ENCODE data around the gene ANKRD52. TPM values are rescaled to one million over a fixed set of nuclear protein-coding genes. Genes with fewer than 3 reads are reported as not detected.
A peak's percentile ranks its signal among the peaks of the same experiment; 100 is the strongest.

Gene ANKRD52
- total and polyA plus RNA-seq, 2 experiments from 2014 or later: 20.3 to 25.2 TPM

DNA sequence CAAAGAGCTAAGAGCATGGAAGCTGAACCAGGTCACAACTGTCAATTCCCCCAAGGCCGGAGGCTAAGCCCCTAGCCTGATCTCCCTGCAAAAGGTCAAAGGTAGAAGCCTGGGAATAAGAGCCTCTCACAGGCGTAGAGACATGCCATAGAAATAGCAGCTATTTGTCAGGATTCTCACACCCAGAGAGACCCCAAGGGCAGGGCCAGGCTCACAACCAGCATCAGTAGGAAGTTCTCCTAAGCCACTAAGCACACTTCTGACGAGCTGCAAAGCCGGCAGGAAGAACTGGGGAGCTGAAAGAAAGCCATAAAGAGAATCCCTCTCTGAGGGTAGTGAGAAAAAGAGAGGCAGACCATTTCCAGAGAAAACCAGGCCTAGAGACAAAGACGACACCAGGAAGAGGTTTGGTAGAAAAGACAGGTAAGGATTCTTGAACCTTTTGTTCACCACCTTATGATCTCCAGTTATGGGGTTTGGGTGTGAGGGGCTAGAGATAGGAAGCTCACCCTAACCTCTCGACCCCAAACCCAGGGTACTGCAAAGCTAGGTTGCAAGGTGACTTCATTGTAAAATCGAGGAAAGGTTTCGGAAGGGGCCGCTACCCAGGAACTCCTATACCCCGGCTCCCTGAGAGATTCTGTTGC is 69.9 kb downstream of the ANKRD52 start:
- 0 out of 2 replicates have a peak overlapping the region, but pooled peaks have one; percentile 57 for H2AFZ ChIP-seq
- H3K27ac ChIP-seq (ENCODE audit: low read depth): peak overlapping the region; percentile 93

More for the DNA sequence above, 69.9 kb downstream of the ANKRD52 start:
- no peak for DNase-seq (ENCODE audit: low spot score)
- H3K27me3 Mint-ChIP-seq (ENCODE audit: insufficient read depth, low read depth, poor library complexity): peaks cover 15% of the 10 kb centered on the region
- peaks cover 23% of the 10 kb centered on the region; the same call in 1 of the 2 replicates for H3F3A ChIP-seq (replicated peaks; ENCODE audit: low read depth)
- peak overlapping the region; percentile 100 for H3K4me3 ChIP-seq
- peak overlapping the region; percentile 93 for H3K27ac Mint-ChIP-seq
- peak overlapping the region; percentile 84 for H3K4me3 Mint-ChIP-seq
- ATAC-seq: no peak
- peaks cover 26% of the 10 kb centered on the region for H3K4me1 Mint-ChIP-seq
- peaks cover 12% of the 10 kb centered on the region for H3K4me1 ChIP-seq (ENCODE audit: insufficient read depth)
- peaks cover 35% of the 10 kb centered on the region for H3K79me2 ChIP-seq (replicated peaks; ENCODE audit: insufficient read depth)
- peaks cover 56% of the 10 kb centered on the region for H3K36me3 Mint-ChIP-seq (ENCODE audit: low read depth)
- TF ChIP-seq ZNF114 (CRISPR knock-in tag; IDR thresholded peaks at IDR 0.05): no peak
- TF ChIP-seq, protein P1, sequence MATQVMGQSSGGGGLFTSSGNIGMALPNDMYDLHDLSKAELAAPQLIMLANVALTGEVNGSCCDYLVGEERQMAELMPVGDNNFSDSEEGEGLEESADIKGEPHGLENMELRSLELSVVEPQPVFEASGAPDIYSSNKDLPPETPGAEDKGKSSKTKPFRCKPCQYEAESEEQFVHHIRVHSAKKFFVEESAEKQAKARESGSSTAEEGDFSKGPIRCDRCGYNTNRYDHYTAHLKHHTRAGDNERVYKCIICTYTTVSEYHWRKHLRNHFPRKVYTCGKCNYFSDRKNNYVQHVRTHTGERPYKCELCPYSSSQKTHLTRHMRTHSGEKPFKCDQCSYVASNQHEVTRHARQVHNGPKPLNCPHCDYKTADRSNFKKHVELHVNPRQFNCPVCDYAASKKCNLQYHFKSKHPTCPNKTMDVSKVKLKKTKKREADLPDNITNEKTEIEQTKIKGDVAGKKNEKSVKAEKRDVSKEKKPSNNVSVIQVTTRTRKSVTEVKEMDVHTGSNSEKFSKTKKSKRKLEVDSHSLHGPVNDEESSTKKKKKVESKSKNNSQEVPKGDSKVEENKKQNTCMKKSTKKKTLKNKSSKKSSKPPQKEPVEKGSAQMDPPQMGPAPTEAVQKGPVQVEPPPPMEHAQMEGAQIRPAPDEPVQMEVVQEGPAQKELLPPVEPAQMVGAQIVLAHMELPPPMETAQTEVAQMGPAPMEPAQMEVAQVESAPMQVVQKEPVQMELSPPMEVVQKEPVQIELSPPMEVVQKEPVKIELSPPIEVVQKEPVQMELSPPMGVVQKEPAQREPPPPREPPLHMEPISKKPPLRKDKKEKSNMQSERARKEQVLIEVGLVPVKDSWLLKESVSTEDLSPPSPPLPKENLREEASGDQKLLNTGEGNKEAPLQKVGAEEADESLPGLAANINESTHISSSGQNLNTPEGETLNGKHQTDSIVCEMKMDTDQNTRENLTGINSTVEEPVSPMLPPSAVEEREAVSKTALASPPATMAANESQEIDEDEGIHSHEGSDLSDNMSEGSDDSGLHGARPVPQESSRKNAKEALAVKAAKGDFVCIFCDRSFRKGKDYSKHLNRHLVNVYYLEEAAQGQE (IDR thresholded peaks at IDR 0.05; ENCODE audit: unreplicated experiment): no peak
- TF ChIP-seq CREB1 (CRISPR knock-in tag; IDR thresholded peaks at IDR 0.05; ENCODE audit: low read depth): no peak
- no peak for TF ChIP-seq NANOG (IDR thresholded peaks at IDR 0.05; ENCODE audit: borderline replicate concordance)
- TF ChIP-seq, protein P2, sequence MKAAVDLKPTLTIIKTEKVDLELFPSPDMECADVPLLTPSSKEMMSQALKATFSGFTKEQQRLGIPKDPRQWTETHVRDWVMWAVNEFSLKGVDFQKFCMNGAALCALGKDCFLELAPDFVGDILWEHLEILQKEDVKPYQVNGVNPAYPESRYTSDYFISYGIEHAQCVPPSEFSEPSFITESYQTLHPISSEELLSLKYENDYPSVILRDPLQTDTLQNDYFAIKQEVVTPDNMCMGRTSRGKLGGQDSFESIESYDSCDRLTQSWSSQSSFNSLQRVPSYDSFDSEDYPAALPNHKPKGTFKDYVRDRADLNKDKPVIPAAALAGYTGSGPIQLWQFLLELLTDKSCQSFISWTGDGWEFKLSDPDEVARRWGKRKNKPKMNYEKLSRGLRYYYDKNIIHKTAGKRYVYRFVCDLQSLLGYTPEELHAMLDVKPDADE (IDR thresholded peaks at IDR 0.05): no peak
- no peak for TF ChIP-seq POLR2AphosphoS5 (IDR thresholded peaks at IDR 0.05; ENCODE audit: low read depth)
- TF ChIP-seq STAT1 (IDR thresholded peaks at IDR 0.05; ENCODE audit: unreplicated experiment): no peak
- TF ChIP-seq, protein P3, sequence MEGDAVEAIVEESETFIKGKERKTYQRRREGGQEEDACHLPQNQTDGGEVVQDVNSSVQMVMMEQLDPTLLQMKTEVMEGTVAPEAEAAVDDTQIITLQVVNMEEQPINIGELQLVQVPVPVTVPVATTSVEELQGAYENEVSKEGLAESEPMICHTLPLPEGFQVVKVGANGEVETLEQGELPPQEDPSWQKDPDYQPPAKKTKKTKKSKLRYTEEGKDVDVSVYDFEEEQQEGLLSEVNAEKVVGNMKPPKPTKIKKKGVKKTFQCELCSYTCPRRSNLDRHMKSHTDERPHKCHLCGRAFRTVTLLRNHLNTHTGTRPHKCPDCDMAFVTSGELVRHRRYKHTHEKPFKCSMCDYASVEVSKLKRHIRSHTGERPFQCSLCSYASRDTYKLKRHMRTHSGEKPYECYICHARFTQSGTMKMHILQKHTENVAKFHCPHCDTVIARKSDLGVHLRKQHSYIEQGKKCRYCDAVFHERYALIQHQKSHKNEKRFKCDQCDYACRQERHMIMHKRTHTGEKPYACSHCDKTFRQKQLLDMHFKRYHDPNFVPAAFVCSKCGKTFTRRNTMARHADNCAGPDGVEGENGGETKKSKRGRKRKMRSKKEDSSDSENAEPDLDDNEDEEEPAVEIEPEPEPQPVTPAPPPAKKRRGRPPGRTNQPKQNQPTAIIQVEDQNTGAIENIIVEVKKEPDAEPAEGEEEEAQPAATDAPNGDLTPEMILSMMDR (conservative IDR thresholded peaks at IDR 0.05; ENCODE audit: low read depth in 2 of 2): no peak
- no peak for TF ChIP-seq EZH2 (IDR thresholded peaks at IDR 0.05; ENCODE audit: low read depth, unreplicated experiment)
- TF ChIP-seq, protein P4, sequence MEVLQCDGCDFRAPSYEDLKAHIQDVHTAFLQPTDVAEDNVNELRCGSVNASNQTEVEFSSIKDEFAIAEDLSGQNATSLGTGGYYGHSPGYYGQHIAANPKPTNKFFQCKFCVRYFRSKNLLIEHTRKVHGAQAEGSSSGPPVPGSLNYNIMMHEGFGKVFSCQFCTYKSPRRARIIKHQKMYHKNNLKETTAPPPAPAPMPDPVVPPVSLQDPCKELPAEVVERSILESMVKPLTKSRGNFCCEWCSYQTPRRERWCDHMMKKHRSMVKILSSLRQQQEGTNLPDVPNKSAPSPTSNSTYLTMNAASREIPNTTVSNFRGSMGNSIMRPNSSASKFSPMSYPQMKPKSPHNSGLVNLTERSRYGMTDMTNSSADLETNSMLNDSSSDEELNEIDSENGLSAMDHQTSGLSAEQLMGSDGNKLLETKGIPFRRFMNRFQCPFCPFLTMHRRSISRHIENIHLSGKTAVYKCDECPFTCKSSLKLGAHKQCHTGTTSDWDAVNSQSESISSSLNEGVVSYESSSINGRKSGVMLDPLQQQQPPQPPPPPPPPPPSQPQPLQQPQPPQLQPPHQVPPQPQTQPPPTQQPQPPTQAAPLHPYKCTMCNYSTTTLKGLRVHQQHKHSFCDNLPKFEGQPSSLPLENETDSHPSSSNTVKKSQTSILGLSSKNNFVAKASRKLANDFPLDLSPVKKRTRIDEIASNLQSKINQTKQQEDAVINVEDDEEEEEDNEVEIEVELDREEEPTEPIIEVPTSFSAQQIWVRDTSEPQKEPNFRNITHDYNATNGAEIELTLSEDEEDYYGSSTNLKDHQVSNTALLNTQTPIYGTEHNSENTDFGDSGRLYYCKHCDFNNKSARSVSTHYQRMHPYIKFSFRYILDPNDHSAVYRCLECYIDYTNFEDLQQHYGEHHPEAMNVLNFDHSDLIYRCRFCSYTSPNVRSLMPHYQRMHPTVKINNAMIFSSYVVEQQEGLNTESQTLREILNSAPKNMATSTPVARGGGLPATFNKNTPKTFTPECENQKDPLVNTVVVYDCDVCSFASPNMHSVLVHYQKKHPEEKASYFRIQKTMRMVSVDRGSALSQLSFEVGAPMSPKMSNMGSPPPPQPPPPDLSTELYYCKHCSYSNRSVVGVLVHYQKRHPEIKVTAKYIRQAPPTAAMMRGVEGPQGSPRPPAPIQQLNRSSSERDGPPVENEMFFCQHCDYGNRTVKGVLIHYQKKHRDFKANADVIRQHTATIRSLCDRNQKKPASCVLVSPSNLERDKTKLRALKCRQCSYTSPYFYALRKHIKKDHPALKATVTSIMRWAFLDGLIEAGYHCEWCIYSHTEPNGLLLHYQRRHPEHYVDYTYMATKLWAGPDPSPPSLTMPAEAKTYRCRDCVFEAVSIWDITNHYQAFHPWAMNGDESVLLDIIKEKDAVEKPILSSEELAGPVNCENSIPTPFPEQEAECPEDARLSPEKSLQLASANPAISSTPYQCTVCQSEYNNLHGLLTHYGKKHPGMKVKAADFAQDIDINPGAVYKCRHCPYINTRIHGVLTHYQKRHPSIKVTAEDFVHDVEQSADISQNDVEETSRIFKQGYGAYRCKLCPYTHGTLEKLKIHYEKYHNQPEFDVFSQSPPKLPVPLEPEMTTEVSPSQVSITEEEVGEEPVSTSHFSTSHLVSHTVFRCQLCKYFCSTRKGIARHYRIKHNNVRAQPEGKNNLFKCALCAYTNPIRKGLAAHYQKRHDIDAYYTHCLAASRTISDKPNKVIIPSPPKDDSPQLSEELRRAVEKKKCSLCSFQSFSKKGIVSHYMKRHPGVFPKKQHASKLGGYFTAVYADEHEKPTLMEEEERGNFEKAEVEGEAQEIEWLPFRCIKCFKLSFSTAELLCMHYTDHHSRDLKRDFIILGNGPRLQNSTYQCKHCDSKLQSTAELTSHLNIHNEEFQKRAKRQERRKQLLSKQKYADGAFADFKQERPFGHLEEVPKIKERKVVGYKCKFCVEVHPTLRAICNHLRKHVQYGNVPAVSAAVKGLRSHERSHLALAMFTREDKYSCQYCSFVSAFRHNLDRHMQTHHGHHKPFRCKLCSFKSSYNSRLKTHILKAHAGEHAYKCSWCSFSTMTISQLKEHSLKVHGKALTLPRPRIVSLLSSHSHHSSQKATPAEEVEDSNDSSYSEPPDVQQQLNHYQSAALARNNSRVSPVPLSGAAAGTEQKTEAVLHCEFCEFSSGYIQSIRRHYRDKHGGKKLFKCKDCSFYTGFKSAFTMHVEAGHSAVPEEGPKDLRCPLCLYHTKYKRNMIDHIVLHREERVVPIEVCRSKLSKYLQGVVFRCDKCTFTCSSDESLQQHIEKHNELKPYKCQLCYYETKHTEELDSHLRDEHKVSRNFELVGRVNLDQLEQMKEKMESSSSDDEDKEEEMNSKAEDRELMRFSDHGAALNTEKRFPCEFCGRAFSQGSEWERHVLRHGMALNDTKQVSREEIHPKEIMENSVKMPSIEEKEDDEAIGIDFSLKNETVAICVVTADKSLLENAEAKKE (CRISPR knock-in tag; IDR thresholded peaks at IDR 0.05): no peak
- TF ChIP-seq ZNF331 (CRISPR knock-in tag; IDR thresholded peaks at IDR 0.05; ENCODE audit: low read depth): no peak
- no peak for TF ChIP-seq EZH2phosphoT487 (IDR thresholded peaks at IDR 0.05; ENCODE audit: unreplicated experiment)
- no peak for TF ChIP-seq JUNB (IDR thresholded peaks at IDR 0.05; ENCODE audit: unreplicated experiment)
- peaks cover 6% of the 10 kb centered on the region; the same call in 2 of the 3 replicates for H3K9me3 Mint-ChIP-seq
- H3K36me3 ChIP-seq (ENCODE audit: insufficient read depth): peaks cover 33% of the 10 kb centered on the region
- no peaks in the 10 kb centered on the region for H3K9me2 ChIP-seq (ENCODE audit: insufficient read depth)
- peaks cover 20% of the 10 kb centered on the region for H4K20me1 ChIP-seq (replicated peaks; ENCODE audit: insufficient read depth)
- no peaks in the 10 kb centered on the region for H3K27me3 ChIP-seq (ENCODE audit: insufficient read depth)
- H3K4me2 ChIP-seq: peak overlapping the region; percentile 97
